Osteoblast (primary cell): ENCODE measurements around the gene PSD2. TPM values are rescaled to one million over a fixed set of nuclear protein-coding genes. Genes with fewer than 3 reads are reported as not detected.

Experiments
- DNase-seq: peaks from one replicate; pipeline ENCODE4 v3.0.0; 2011; ENCODE audit warnings: low spot score, mixed read lengths; ENCODE audit not compliant: insufficient read length; ENCODE audit errors: missing footprints
- H2AFZ ChIP-seq: 2 replicates; pipeline ENCODE4 v1.6.0; 2011; ENCODE audit warnings: mild to moderate bottlenecking, low read length
- H3K27ac ChIP-seq: 2 replicates; pipeline ENCODE4 v1.5.1; 2011; ENCODE audit warnings: mild to moderate bottlenecking, low read depth, low read length, moderate library complexity
- H3K27me3 ChIP-seq: 2 replicates; pipeline ENCODE4 v1.6.0; 2012; ENCODE audit warnings: mild to moderate bottlenecking, control low read depth, inconsistent platforms, low read length, moderate library complexity; ENCODE audit not compliant: insufficient read depth
- H3K36me3 ChIP-seq: 2 replicates; pipeline ENCODE4 v1.5.1; 2011; ENCODE audit warnings: mild to moderate bottlenecking, low read length, control low read depth, moderate library complexity; ENCODE audit not compliant: insufficient read depth
- H3K4me1 ChIP-seq: 2 replicates; pipeline ENCODE4 v1.5.1; 2011; ENCODE audit warnings: mild to moderate bottlenecking, low read length, control low read depth, moderate library complexity; ENCODE audit not compliant: insufficient read depth
- H3K4me2 ChIP-seq: 2 replicates; pipeline ENCODE4 v1.6.0; 2011; ENCODE audit warnings: mild to moderate bottlenecking, low read length; ENCODE audit not compliant: insufficient read depth
- H3K4me3 ChIP-seq: fragments of 200-600 bp; sonication (generic); 3 replicates; pipeline ENCODE4 v1.5.1; 2012; ENCODE audit warnings: mild to moderate bottlenecking, low read length, inconsistent platforms; ENCODE audit not compliant: insufficient read depth
- H3K79me2 ChIP-seq: 2 replicates; pipeline ENCODE4 v1.6.0; 2012; ENCODE audit warnings: mild to moderate bottlenecking, low read length, control low read depth, inconsistent platforms; ENCODE audit not compliant: insufficient read depth
- H3K9me3 ChIP-seq: 2 replicates; pipeline ENCODE4 v1.5.1; 2011; ENCODE audit warnings: low read depth, low read length, control low read depth
- H4K20me1 ChIP-seq: 2 replicates; pipeline ENCODE4 v1.6.0; 2012; ENCODE audit warnings: mild to moderate bottlenecking, low read length, control low read depth; ENCODE audit not compliant: insufficient read depth
- CTCF ChIP-seq: IDR thresholded peaks from 2 replicates; pipeline ENCODE4 v1.5.1; 2011; ENCODE audit warnings: mild to moderate bottlenecking, low read depth, low read length, moderate library complexity; ENCODE audit errors: extremely low read depth
- total RNA-seq: library from RNA; depleted of rRNA; stranded (reverse); fragments of >200 nt; gene quantifications from 2 replicates; pipeline ENCODE4 v1.2.3, GENCODE V29; 2012

The PSD2 gene
- total RNA-seq, 1 donor, result 0.36 TPM

GRCh38 chr5:139805545-139805944 is 9.9 kb downstream of the PSD2 start:
- Histone ChIP-seq H3K27ac (no peak overlapping the region), H4K20me1 (no peaks in the 10 kb centered on the region), H3K36me3 (no peaks in the 10 kb centered on the region), H3K79me2 (no peaks in the 10 kb centered on the region), H3K27me3 (peaks cover 16% of the 10 kb centered on the region), H3K4me1 (no peaks in the 10 kb centered on the region), H3K4me3 (no peak overlapping the region), H3K9me3 (no peaks in the 10 kb centered on the region), H3K4me2 (no peak overlapping the region), H2AFZ (no peak overlapping the region)
- peak; percentile 68 for DNase-seq
- TF ChIP-seq CTCF, result no peak

DNA sequence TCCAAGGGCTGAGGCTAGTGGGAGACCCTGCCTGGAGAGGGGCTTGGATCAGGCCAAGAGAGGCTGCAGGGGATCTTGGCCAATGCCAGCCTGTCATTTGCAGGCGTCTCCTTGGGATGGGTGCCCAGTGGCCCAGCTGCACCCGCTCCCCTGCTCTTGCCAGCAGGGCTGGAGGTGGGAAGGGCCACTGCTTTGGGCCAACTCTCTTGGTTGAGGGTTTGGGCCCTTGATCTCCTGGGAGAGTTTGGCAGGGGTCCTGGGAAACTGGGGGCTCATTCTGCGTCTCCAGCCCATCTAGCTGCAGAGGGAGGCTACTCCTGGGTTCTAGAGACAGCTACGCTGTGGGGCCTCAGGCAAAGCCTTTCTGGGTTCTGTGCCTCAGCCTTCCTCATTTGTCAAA is 10.5 kb downstream of the PSD2 start:
- no peak overlapping the region for H3K4me3 ChIP-seq
- H3K4me1 ChIP-seq, result no peaks in the 10 kb centered on the region
- TF ChIP-seq CTCF, result no peak
- no peaks in the 10 kb centered on the region for H4K20me1 ChIP-seq
- H3K9me3 ChIP-seq, result no peaks in the 10 kb centered on the region
- no peak overlapping the region for H3K4me2 ChIP-seq
- DNase-seq, result no peak
- H3K79me2 ChIP-seq, result no peaks in the 10 kb centered on the region
- no peak overlapping the region for H2AFZ ChIP-seq
- H3K27ac ChIP-seq, result no peak overlapping the region
- no peaks in the 10 kb centered on the region for H3K36me3 ChIP-seq
- peaks cover 15% of the 10 kb centered on the region for H3K27me3 ChIP-seq

DNA sequence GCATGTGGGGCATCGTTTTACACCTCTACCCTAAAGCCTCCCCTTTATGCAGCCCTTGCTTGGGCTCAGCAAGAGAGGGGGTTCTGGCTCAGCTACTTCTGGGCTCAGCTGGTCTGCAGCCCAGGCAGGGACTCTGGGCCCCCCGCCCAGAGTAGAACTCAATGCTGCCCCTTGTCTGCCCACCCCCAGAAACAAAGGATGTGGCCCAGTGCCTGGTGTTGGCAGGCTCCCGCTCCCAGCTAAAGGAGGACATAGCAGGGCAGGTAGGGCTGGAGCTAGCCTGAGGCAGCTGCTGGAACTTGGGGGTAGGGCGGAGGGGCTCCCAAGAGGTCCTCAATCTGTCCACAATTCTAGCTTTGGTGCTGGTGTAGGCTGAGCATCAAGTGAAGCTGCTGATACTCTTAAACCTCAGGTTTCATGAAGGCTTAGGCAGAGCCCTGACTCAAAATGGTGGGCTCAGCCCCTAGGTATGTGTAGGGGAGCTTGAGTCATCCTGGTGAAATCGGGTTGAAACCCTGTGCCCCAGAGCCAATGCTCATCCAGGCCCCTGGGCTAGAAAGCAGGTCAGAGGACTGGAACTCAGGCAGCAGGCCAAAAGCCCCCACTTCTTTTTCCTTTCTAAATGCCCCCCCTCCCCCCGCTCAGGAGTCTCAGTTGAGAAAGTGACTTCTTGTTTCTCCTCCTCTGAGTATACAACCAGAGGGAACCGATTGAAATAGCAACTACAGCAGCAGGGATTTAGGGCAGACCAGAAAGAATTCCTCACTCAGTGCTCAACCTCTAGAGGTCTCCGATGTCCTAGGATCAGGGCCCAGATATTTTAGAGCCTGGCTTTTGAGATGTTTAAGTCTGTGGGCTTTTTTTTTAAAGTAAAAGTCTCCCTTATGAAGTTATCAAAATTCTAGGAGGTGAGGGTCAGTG is 11.4 kb downstream of the PSD2 start:
- no peak overlapping the region for H3K27ac ChIP-seq
- no peak overlapping the region for H3K4me2 ChIP-seq
- H3K79me2 ChIP-seq, result no peaks in the 10 kb centered on the region
- peaks cover 7% of the 10 kb centered on the region for H3K27me3 ChIP-seq
- peak; percentile 80 for DNase-seq
- no peaks in the 10 kb centered on the region for H3K4me1 ChIP-seq
- H3K9me3 ChIP-seq, result no peaks in the 10 kb centered on the region
- H2AFZ ChIP-seq, result no peak overlapping the region
- H3K36me3 ChIP-seq, result no peaks in the 10 kb centered on the region
- H3K4me3 ChIP-seq, result no peak overlapping the region
- no peak for TF ChIP-seq CTCF
- no peaks in the 10 kb centered on the region for H4K20me1 ChIP-seq

- H3K27me3 ChIP-seq, result peaks cover 6% of the 10 kb centered on the region
- H3K4me1 ChIP-seq, result no peaks in the 10 kb centered on the region
- H4K20me1 ChIP-seq, result no peaks in the 10 kb centered on the region
- no peak overlapping the region for H2AFZ ChIP-seq
- no peak for TF ChIP-seq CTCF
- no peak overlapping the region for H3K4me2 ChIP-seq
- no peaks in the 10 kb centered on the region for H3K79me2 ChIP-seq
- no peaks in the 10 kb centered on the region for H3K36me3 ChIP-seq
- no peaks in the 10 kb centered on the region for H3K9me3 ChIP-seq
- no peak overlapping the region for H3K4me3 ChIP-seq
- DNase-seq, result peak; percentile 60
- no peak overlapping the region for H3K27ac ChIP-seq
Measured at GRCh38 chr5:139807647-139808030, 12.0 kb downstream of the PSD2 start.
